ENCODE results near the gene COL12A1.
A peak's percentile ranks its signal among the peaks of the same experiment; 100 is the strongest.

Gene COL12A1

GRCh38 chr6:75167325-75167724, 38.5 kb downstream of the COL12A1 start:
- no peaks in the 10 kb centered on the region for H3K9me3 ChIP-seq (ENCODE audit: control insufficient read depth in 5 of 5, low read length in 5 of 5)
- H3K27ac ChIP-seq (ENCODE audit: low read depth, low read length), result no peak overlapping the region

GRCh38 chr6:75166773-75167172, 39.1 kb downstream of the COL12A1 start:
- Histone ChIP-seq H3K4me1 (ENCODE audit: control insufficient read depth in 5 of 5, insufficient read depth in 5 of 5, low read length in 5 of 5) (peaks cover 3 to 38% (median 28%) of the 10 kb centered on the region in 5 donors), H3K27me3 (ENCODE audit: control insufficient read depth in 5 of 5, insufficient read depth in 4 of 5, low read length in 5 of 5) (no peaks in the 10 kb centered on the region), H3K9ac (ENCODE audit: low read length in 5 of 5) (no peak overlapping the region), H3K27ac (ENCODE audit: low read depth, low read length) (no peak overlapping the region), H3K4me3 (ENCODE audit: low read depth in 1 of 5, low read length in 5 of 5) (no peak overlapping the region), H3K36me3 (ENCODE audit: control insufficient read depth in 5 of 5, insufficient read depth in 5 of 5, low read length in 5 of 5) (peaks cover 0 to 3% (median 0%) of the 10 kb centered on the region in 5 donors), H3K9me3 (ENCODE audit: control insufficient read depth in 5 of 5, low read length in 5 of 5) (no peaks in the 10 kb centered on the region)

More at GRCh38 chr6:75167325-75167724, 38.5 kb downstream of the COL12A1 start:
- H3K4me1 ChIP-seq (ENCODE audit: control insufficient read depth in 5 of 5, insufficient read depth in 5 of 5, low read length in 5 of 5), result peaks cover 3 to 39% (median 31%) of the 10 kb centered on the region in 5 donors
- no peak overlapping the region for H3K4me3 ChIP-seq (ENCODE audit: low read depth in 1 of 5, low read length in 5 of 5)
- H3K27me3 ChIP-seq (ENCODE audit: control insufficient read depth in 5 of 5, insufficient read depth in 4 of 5, low read length in 5 of 5), result no peaks in the 10 kb centered on the region
- H3K9ac ChIP-seq (ENCODE audit: low read length in 5 of 5), result no peak overlapping the region
- peaks cover 0 to 3% (median 0%) of the 10 kb centered on the region in 5 donors for H3K36me3 ChIP-seq (ENCODE audit: control insufficient read depth in 5 of 5, insufficient read depth in 5 of 5, low read length in 5 of 5)

- no peaks in the 10 kb centered on the region for H3K9me3 ChIP-seq (ENCODE audit: control insufficient read depth in 5 of 5, low read length in 5 of 5)
- no peaks in the 10 kb centered on the region for H3K27me3 ChIP-seq (ENCODE audit: control insufficient read depth in 5 of 5, insufficient read depth in 4 of 5, low read length in 5 of 5)
- peaks cover 0 to 3% (median 0%) of the 10 kb centered on the region in 5 donors for H3K36me3 ChIP-seq (ENCODE audit: control insufficient read depth in 5 of 5, insufficient read depth in 5 of 5, low read length in 5 of 5)
- peaks cover under 1 to 33% (median 22%) of the 10 kb centered on the region in 5 donors for H3K4me1 ChIP-seq (ENCODE audit: control insufficient read depth in 5 of 5, insufficient read depth in 5 of 5, low read length in 5 of 5)
- H3K4me3 ChIP-seq (ENCODE audit: low read depth in 1 of 5, low read length in 5 of 5), result no peak overlapping the region
- no peak overlapping the region for H3K27ac ChIP-seq (ENCODE audit: low read depth, low read length)
- no peak overlapping the region for H3K9ac ChIP-seq (ENCODE audit: low read length in 5 of 5)
These were observed 39.6 kb downstream of the COL12A1 start for GRCh38 chr6:75166236-75166635.

GRCh38 chr6:75158176-75158575, 47.7 kb downstream of the COL12A1 start:
- peaks cover 0 to 14% (median 10%) of the 10 kb centered on the region in 5 donors for H3K4me1 ChIP-seq (ENCODE audit: control insufficient read depth in 5 of 5, insufficient read depth in 5 of 5, low read length in 5 of 5)

GRCh38 chr6:75157336-75157735, 48.5 kb downstream of the COL12A1 start:
- Histone ChIP-seq H3K9me3 (ENCODE audit: control insufficient read depth in 5 of 5, low read length in 5 of 5) (no peaks in the 10 kb centered on the region), H3K4me3 (ENCODE audit: low read depth in 1 of 5, low read length in 5 of 5) (no peak overlapping the region), H3K9ac (ENCODE audit: low read length in 5 of 5) (no peak overlapping the region), H3K27ac (ENCODE audit: low read depth, low read length) (no peak overlapping the region), H3K4me1 (ENCODE audit: control insufficient read depth in 5 of 5, insufficient read depth in 5 of 5, low read length in 5 of 5) (peaks cover 0 to 14% (median 10%) of the 10 kb centered on the region in 5 donors), H3K27me3 (ENCODE audit: control insufficient read depth in 5 of 5, insufficient read depth in 4 of 5, low read length in 5 of 5) (no peaks in the 10 kb centered on the region), H3K36me3 (ENCODE audit: control insufficient read depth in 5 of 5, insufficient read depth in 5 of 5, low read length in 5 of 5) (peaks cover 0 to 6% (median under 1%) of the 10 kb centered on the region in 5 donors)

More at GRCh38 chr6:75158176-75158575, 47.7 kb downstream of the COL12A1 start:
- peaks cover 0 to 5% (median 0%) of the 10 kb centered on the region in 5 donors for H3K36me3 ChIP-seq (ENCODE audit: control insufficient read depth in 5 of 5, insufficient read depth in 5 of 5, low read length in 5 of 5)
- H3K9me3 ChIP-seq (ENCODE audit: control insufficient read depth in 5 of 5, low read length in 5 of 5), result no peaks in the 10 kb centered on the region
- H3K27me3 ChIP-seq (ENCODE audit: control insufficient read depth in 5 of 5, insufficient read depth in 4 of 5, low read length in 5 of 5), result no peaks in the 10 kb centered on the region
- H3K27ac ChIP-seq (ENCODE audit: low read depth, low read length), result no peak overlapping the region
- H3K9ac ChIP-seq (ENCODE audit: low read length in 5 of 5), result no peak overlapping the region
- no peak overlapping the region for H3K4me3 ChIP-seq (ENCODE audit: low read depth in 1 of 5, low read length in 5 of 5)

- Histone ChIP-seq H3K4me3 (ENCODE audit: low read depth in 1 of 5, low read length in 5 of 5) (no peak overlapping the region), H3K27ac (ENCODE audit: low read depth, low read length) (no peak overlapping the region), H3K27me3 (ENCODE audit: control insufficient read depth in 5 of 5, insufficient read depth in 4 of 5, low read length in 5 of 5) (no peaks in the 10 kb centered on the region), H3K9me3 (ENCODE audit: control insufficient read depth in 5 of 5, low read length in 5 of 5) (no peaks in the 10 kb centered on the region), H3K9ac (ENCODE audit: low read length in 5 of 5) (no peak overlapping the region), H3K4me1 (ENCODE audit: control insufficient read depth in 5 of 5, insufficient read depth in 5 of 5, low read length in 5 of 5) (peaks cover 0 to 14% (median 10%) of the 10 kb centered on the region in 5 donors), H3K36me3 (ENCODE audit: control insufficient read depth in 5 of 5, insufficient read depth in 5 of 5, low read length in 5 of 5) (peaks cover 4 to 14% (median 6%) of the 10 kb centered on the region in 5 donors)
These were observed 49.5 kb downstream of the COL12A1 start for GRCh38 chr6:75156186-75156878.

GRCh38 chr6:75155631-75156030, 50.2 kb downstream of the COL12A1 start:
- Histone ChIP-seq H3K27me3 (ENCODE audit: control insufficient read depth in 5 of 5, insufficient read depth in 4 of 5, low read length in 5 of 5) (no peaks in the 10 kb centered on the region), H3K4me3 (ENCODE audit: low read depth in 1 of 5, low read length in 5 of 5) (no peak overlapping the region), H3K9me3 (ENCODE audit: control insufficient read depth in 5 of 5, low read length in 5 of 5) (no peaks in the 10 kb centered on the region), H3K27ac (ENCODE audit: low read depth, low read length) (no peak overlapping the region), H3K36me3 (ENCODE audit: control insufficient read depth in 5 of 5, insufficient read depth in 5 of 5, low read length in 5 of 5) (peaks cover 4 to 14% (median 6%) of the 10 kb centered on the region in 5 donors), H3K9ac (ENCODE audit: low read length in 5 of 5) (no peak overlapping the region), H3K4me1 (ENCODE audit: control insufficient read depth in 5 of 5, insufficient read depth in 5 of 5, low read length in 5 of 5) (peaks cover 0 to 20% (median 10%) of the 10 kb centered on the region in 5 donors)

GRCh38 chr6:75154973-75155372, 50.9 kb downstream of the COL12A1 start:
- H3K36me3 ChIP-seq (ENCODE audit: control insufficient read depth in 5 of 5, insufficient read depth in 5 of 5, low read length in 5 of 5), result peaks cover 4 to 14% (median 6%) of the 10 kb centered on the region in 5 donors
- H3K9me3 ChIP-seq (ENCODE audit: control insufficient read depth in 5 of 5, low read length in 5 of 5), result no peaks in the 10 kb centered on the region
- no peak overlapping the region for H3K4me3 ChIP-seq (ENCODE audit: low read depth in 1 of 5, low read length in 5 of 5)
- H3K27ac ChIP-seq (ENCODE audit: low read depth, low read length), result no peak overlapping the region
- H3K4me1 ChIP-seq (ENCODE audit: control insufficient read depth in 5 of 5, insufficient read depth in 5 of 5, low read length in 5 of 5), result peaks cover 0 to 23% (median 10%) of the 10 kb centered on the region in 5 donors
- H3K27me3 ChIP-seq (ENCODE audit: control insufficient read depth in 5 of 5, insufficient read depth in 4 of 5, low read length in 5 of 5), result no peaks in the 10 kb centered on the region
- no peak overlapping the region for H3K9ac ChIP-seq (ENCODE audit: low read length in 5 of 5)

- H3K36me3 ChIP-seq (ENCODE audit: control insufficient read depth in 5 of 5, insufficient read depth in 5 of 5, low read length in 5 of 5), result peaks cover 4 to 23% (median 11%) of the 10 kb centered on the region in 5 donors
- no peak overlapping the region for H3K4me3 ChIP-seq (ENCODE audit: low read depth in 1 of 5, low read length in 5 of 5)
- no peak overlapping the region for H3K9ac ChIP-seq (ENCODE audit: low read length in 5 of 5)
- peak overlapping the region; percentile 66 for H3K27ac ChIP-seq (ENCODE audit: low read depth, low read length)
- H3K4me1 ChIP-seq (ENCODE audit: control insufficient read depth in 5 of 5, insufficient read depth in 5 of 5, low read length in 5 of 5), result peaks cover 0 to 34% (median 14%) of the 10 kb centered on the region in 5 donors
- H3K9me3 ChIP-seq (ENCODE audit: control insufficient read depth in 5 of 5, low read length in 5 of 5), result no peaks in the 10 kb centered on the region
- H3K27me3 ChIP-seq (ENCODE audit: control insufficient read depth in 5 of 5, insufficient read depth in 4 of 5, low read length in 5 of 5), result no peaks in the 10 kb centered on the region
These were observed 55.0 kb downstream of the COL12A1 start for GRCh38 chr6:75150685-75151412.

- H3K4me1 ChIP-seq (ENCODE audit: control insufficient read depth in 5 of 5, insufficient read depth in 5 of 5, low read length in 5 of 5), result peaks cover 0 to 23% (median 5%) of the 10 kb centered on the region in 5 donors
- peaks cover 10 to 29% (median 16%) of the 10 kb centered on the region in 5 donors for H3K36me3 ChIP-seq (ENCODE audit: control insufficient read depth in 5 of 5, insufficient read depth in 5 of 5, low read length in 5 of 5)
- peak overlapping the region in 1 of 5 donors; percentile 0 for H3K9ac ChIP-seq (ENCODE audit: low read length in 5 of 5)
- H3K27ac ChIP-seq (ENCODE audit: low read depth, low read length), result peak overlapping the region; percentile 66
- H3K27me3 ChIP-seq (ENCODE audit: control insufficient read depth in 5 of 5, insufficient read depth in 4 of 5, low read length in 5 of 5), result no peaks in the 10 kb centered on the region
- no peak overlapping the region for H3K4me3 ChIP-seq (ENCODE audit: low read depth in 1 of 5, low read length in 5 of 5)
- no peaks in the 10 kb centered on the region for H3K9me3 ChIP-seq (ENCODE audit: control insufficient read depth in 5 of 5, low read length in 5 of 5)
These were observed 56.2 kb downstream of the COL12A1 start for GRCh38 chr6:75149696-75150095.
